IMR-90 (cell line): ENCODE data around the gene WDR45B. TPM values are rescaled to one million over a fixed set of nuclear protein-coding genes. Genes with fewer than 3 reads are reported as not detected.

Experiments
- ATAC-seq: fragments of 200-7000 bp; cut with Tn5 transposase; 2 replicates; pipeline ENCODE4 v1.9.1; 2020; ENCODE audit warnings: low read depth, mild to moderate bottlenecking, moderate library complexity
- BruUV-seq: library from RNA; stranded (reverse); fragments of 400-500 nt; replicated peaks from 2 replicates; lab custom pipeline; 2021; lab: Mats Ljungman, UMichigan
- CTCF ChIA-PET: fragments of 300-600 bp; formaldehyde crosslinking; extraction: SDS; loops from one replicate; lab custom pipeline; 2021; ENCODE audit warnings: antibody characterized with exemption; lab: Yijun Ruan, JAX
- POLR2A ChIA-PET: fragments of 300-600 bp; sonication (Branson Sonifier 250); formaldehyde crosslinking; loops from one replicate; lab custom pipeline; 2022; ENCODE audit warnings: antibody characterized with exemption; ENCODE audit not compliant: unreplicated experiment; lab: Charles Lee
- DNase-seq: peaks from one replicate; pipeline ENCODE4 v3.0.0; 2013
- H2AFZ ChIP-seq: replicated peaks from 2 replicates; pipeline ENCODE3; 2013; ENCODE audit warnings: low read length, mild to moderate bottlenecking; ENCODE audit not compliant: poor library complexity
- H2AK5ac ChIP-seq: 2 replicates; pipeline ENCODE4 v1.6.1; 2013; ENCODE audit warnings: low read depth, low read length, inconsistent platforms
- H2AK9ac ChIP-seq: replicated peaks from 2 replicates; pipeline ENCODE3; 2013; ENCODE audit warnings: mild to moderate bottlenecking, low read depth, low read length, moderate library complexity; ENCODE audit not compliant: poor library complexity
- H2BK120ac ChIP-seq: 2 replicates; pipeline ENCODE4 v1.6.1; 2013; ENCODE audit warnings: low read depth, low read length, inconsistent platforms
- H2BK15ac ChIP-seq: 3 replicates; pipeline ENCODE4 v1.6.1; 2013; ENCODE audit warnings: low read depth, low read length, inconsistent platforms
- H2BK20ac ChIP-seq: 2 replicates; pipeline ENCODE4 v1.6.1; 2013; ENCODE audit warnings: low read depth, mild to moderate bottlenecking, inconsistent platforms, low read length, moderate library complexity
- H2BK5ac ChIP-seq: 2 replicates; pipeline ENCODE4 v1.6.1; 2013; ENCODE audit warnings: mild to moderate bottlenecking, low read depth, low read length, inconsistent platforms; ENCODE audit not compliant: poor library complexity, severe bottlenecking
- H3K14ac ChIP-seq: replicated peaks from 2 replicates; pipeline ENCODE4 v1.6.1; 2013; ENCODE audit warnings: low read depth, low read length, inconsistent platforms
- H3K18ac ChIP-seq: 2 replicates; pipeline ENCODE4 v1.6.1; 2013; ENCODE audit warnings: low read depth, low read length, control low read depth
- H3K23ac ChIP-seq: 2 replicates; pipeline ENCODE4 v1.6.1; 2013; ENCODE audit warnings: low read depth, low read length, inconsistent platforms
- H3K27ac ChIP-seq: 2 replicates; pipeline ENCODE4 v1.5.1; 2013; ENCODE audit warnings: mild to moderate bottlenecking, control low read depth, low read length; ENCODE audit not compliant: insufficient read depth
- H3K27me3 ChIP-seq: 2 replicates; pipeline ENCODE4 v1.6.1; 2013; ENCODE audit warnings: low read length; ENCODE audit not compliant: control insufficient read depth, insufficient read depth
- H3K36me3 ChIP-seq: 2 replicates; pipeline ENCODE4 v1.6.1; 2013; ENCODE audit warnings: low read length, mixed read lengths; ENCODE audit not compliant: control insufficient read depth, insufficient read depth
- H3K4ac ChIP-seq: 2 replicates; pipeline ENCODE4 v1.6.1; 2013; ENCODE audit warnings: low read depth, low read length, inconsistent platforms
- H3K4me1 ChIP-seq: 2 replicates; pipeline ENCODE4 v1.6.1; 2013; ENCODE audit warnings: low read length, mixed read lengths; ENCODE audit not compliant: control insufficient read depth, insufficient read depth
- H3K4me2 ChIP-seq: 2 replicates; pipeline ENCODE4 v1.6.1; 2013; ENCODE audit warnings: low read depth, mild to moderate bottlenecking, control low read depth, low read length, moderate library complexity
- H3K4me3 ChIP-seq: 2 replicates; pipeline ENCODE4 v1.5.1; 2013; ENCODE audit warnings: low read depth, mild to moderate bottlenecking, control low read depth, low read length, moderate library complexity; ENCODE audit not compliant: insufficient read depth
- H3K56ac ChIP-seq: 2 replicates; pipeline ENCODE4 v1.6.1; 2013; ENCODE audit warnings: low read length, inconsistent platforms; ENCODE audit not compliant: insufficient read depth; ENCODE audit errors: extremely low read depth
- H3K79me1 ChIP-seq, 2 experiments: 2 replicates each; pipeline ENCODE4 v1.6.1; 2013; ENCODE audit warnings: low read length in 2 of 2, inconsistent platforms in 1 of 2, low read depth in 1 of 2
- H3K9ac ChIP-seq: 2 replicates; pipeline ENCODE4 v1.6.1; 2013; ENCODE audit warnings: low read depth, low read length, control low read depth
- H3K9me1 ChIP-seq: 2 replicates; pipeline ENCODE4 v1.6.1; 2013; ENCODE audit warnings: low read length, inconsistent platforms; ENCODE audit not compliant: insufficient read depth
- H3K9me3 ChIP-seq: 2 replicates; pipeline ENCODE4 v1.6.1; 2013; ENCODE audit warnings: low read length; ENCODE audit not compliant: control insufficient read depth, insufficient read depth
- H4K20me1 ChIP-seq: 2 replicates; pipeline ENCODE4 v1.6.1; 2013; ENCODE audit warnings: low read length, inconsistent platforms; ENCODE audit not compliant: insufficient read depth
- H4K5ac ChIP-seq: 2 replicates; pipeline ENCODE4 v1.6.1; 2013; ENCODE audit warnings: mild to moderate bottlenecking, low read depth, low read length, control low read depth
- H4K8ac ChIP-seq, 2 experiments: 2 replicates each; pipeline ENCODE4 v1.6.1; 2013; ENCODE audit warnings: low read depth in 2 of 2, low read length in 2 of 2, control low read depth in 1 of 2, inconsistent platforms in 1 of 2
- H4K91ac ChIP-seq: 2 replicates; pipeline ENCODE4 v1.6.1; 2013; ENCODE audit warnings: low read depth, low read length, inconsistent platforms; ENCODE audit not compliant: insufficient read depth
- BHLHE40 ChIP-seq: fragments of 150-350 bp; IDR thresholded peaks from 2 replicates; pipeline ENCODE4 v1.6.1; 2016; ENCODE audit warnings: mild to moderate bottlenecking, low read depth, low read length
- CHD1 ChIP-seq: IDR thresholded peaks from 2 replicates; pipeline ENCODE4 v1.6.1; 2012; ENCODE audit warnings: low read depth, low read length, improper control_type of control experiment
- CTCF ChIP-seq: conservative IDR thresholded peaks from 2 replicates; pipeline ENCODE4 v1.5.1; 2012; ENCODE audit warnings: mild to moderate bottlenecking, low read depth, low read length, improper control_type of control experiment
- FOS ChIP-seq: fragments of 150-350 bp; IDR thresholded peaks from 2 replicates; pipeline ENCODE4 v1.6.1; 2016; ENCODE audit warnings: low read depth, low read length
- MAFK ChIP-seq: IDR thresholded peaks from 2 replicates; pipeline ENCODE4 v1.6.1; 2012; ENCODE audit warnings: low read depth, low read length, improper control_type of control experiment
- MAZ ChIP-seq: IDR thresholded peaks from 2 replicates; pipeline ENCODE4 v1.6.1; 2012; ENCODE audit warnings: low read depth, mild to moderate bottlenecking, low read length, improper control_type of control experiment, moderate library complexity, borderline replicate concordance
- MXI1 ChIP-seq: IDR thresholded peaks from 2 replicates; pipeline ENCODE4 v1.6.1; 2012; ENCODE audit warnings: low read depth, mild to moderate bottlenecking, low read length, moderate library complexity, borderline replicate concordance
- POLR2A ChIP-seq: IDR thresholded peaks from 2 replicates; pipeline ENCODE4 v1.6.1; 2012; ENCODE audit warnings: mild to moderate bottlenecking, low read depth, low read length
- RAD21 ChIP-seq: IDR thresholded peaks from 2 replicates; pipeline ENCODE4 v1.6.1; 2012; ENCODE audit warnings: low read length, improper control_type of control experiment
- RCOR1 ChIP-seq: IDR thresholded peaks from 2 replicates; pipeline ENCODE4 v1.6.1; 2012; ENCODE audit warnings: mild to moderate bottlenecking, low read length, improper control_type of control experiment; ENCODE audit not compliant: insufficient replicate concordance
- RFX5 ChIP-seq: IDR thresholded peaks from 2 replicates; pipeline ENCODE4 v1.8.0; 2012; ENCODE audit warnings: low read depth, mild to moderate bottlenecking, low read length, moderate library complexity
- SMC3 ChIP-seq: fragments of 150-350 bp; IDR thresholded peaks from 2 replicates; pipeline ENCODE4 v1.6.1; 2016; ENCODE audit warnings: low read depth, mild to moderate bottlenecking, antibody characterized with exemption, low read length, moderate library complexity
- USF2 ChIP-seq: fragments of 150-350 bp; IDR thresholded peaks from 2 replicates; pipeline ENCODE4 v1.6.1; 2017; ENCODE audit warnings: mild to moderate bottlenecking, antibody characterized with exemption, low read length, low read depth
- WGBS, 2 experiments: methylation state at CpG; one replicate each; pipeline versions ENCODE4 v1.1.5 to v1.1.7; 2013; ENCODE audit warnings: missing lambda C conversion rate in 2 of 2; ENCODE audit not compliant: insufficient read length in 1 of 2; ENCODE audit errors: extremely low coverage in 2 of 2; 5-methylcytosine and 5-hydroxymethylcytosine counted together
- dilution Hi-C: fragments of 300-500 bp; cut with HindIII; formaldehyde crosslinking; loops from one replicate; pipeline ENCODE4 v1.14.3; 2018; ENCODE audit warnings: low sequenced_read_pairs; ENCODE audit not compliant: unreplicated experiment
- in situ Hi-C: fragments of 300-500 bp; cut with MboI; formaldehyde crosslinking; loops from 3 replicates; pipeline ENCODE4 v1.14.3; 2019; ENCODE audit warnings: low sequenced_read_pairs, inconsistent platforms, mixed read lengths
- intact Hi-C: fragments of 100-400 bp; cut with micrococcal nuclease; formaldehyde crosslinking; loops from 2 replicates; pipeline ENCODE4 v1.10.0; 2022
- polyA plus RNA-seq, 3 experiments: library from polyadenylated mRNA; depleted of rRNA; stranded (reverse); fragments of >200 nt; gene quantifications; 2 replicates each; pipeline ENCODE4 v1.2.3, GENCODE V29; 2012; ENCODE audit warnings: low replicate concordance in 1 of 3
- total RNA-seq: library from RNA; depleted of rRNA; stranded (reverse); fragments of >200 nt; gene quantifications from 2 replicates; pipeline ENCODE4 v1.2.3, GENCODE V29; 2012

The WDR45B gene
- total and polyA plus RNA-seq, 2 of the 4 experiments (the other 2 are of a cell fraction), result 98.2 to 110 TPM

GRCh38 chr17:82658331-82658730 lies 10.1 kb upstream of the WDR45B start:
- Histone ChIP-seq H4K5ac (no peak overlapping the region), H3K56ac (no peak overlapping the region), H3K14ac (no peak overlapping the region), H3K9me1 (peaks cover 6% of the 10 kb centered on the region), H2BK120ac (no peak overlapping the region), H3K27ac (no peak overlapping the region), H3K4me2 (no peak overlapping the region), H3K27me3 (no peaks in the 10 kb centered on the region), H3K79me1 (peaks cover 0 to 6% of the 10 kb centered on the region in 2 experiments; a peak in 2 of 4 replicates), H2AFZ (no peak overlapping the region), H2AK9ac (no peak overlapping the region), H2BK20ac (no peak overlapping the region), H2BK15ac (no peak overlapping the region), H4K20me1 (no peaks in the 10 kb centered on the region), H3K4me1 (no peaks in the 10 kb centered on the region), H3K9ac (no peak overlapping the region), H2AK5ac (no peak overlapping the region), H3K9me3 (no peaks in the 10 kb centered on the region), H2BK5ac (no peak overlapping the region), H4K8ac (no peak overlapping the region), H3K18ac (no peak overlapping the region), H3K4me3 (no peak overlapping the region), H3K4ac (no peak overlapping the region), H4K91ac (no peak overlapping the region), H3K36me3 (peaks cover 1% of the 10 kb centered on the region), H3K23ac (no peak overlapping the region)
- no peak for DNase-seq
- in situ Hi-C loops (no loop called here), intact Hi-C loops (no loop called here), dilution Hi-C loops (no loop called here)
- no peak for TF ChIP-seq RCOR1
- no peak for TF ChIP-seq MAZ
- TF ChIP-seq FOS, result no peak
- TF ChIP-seq MXI1, result no peak
- TF ChIP-seq MAFK, result no peak
- TF ChIP-seq RFX5, result no peak
- TF ChIP-seq RAD21, result no peak
- no peak for TF ChIP-seq USF2
- no peak for TF ChIP-seq SMC3
- no peak for TF ChIP-seq POLR2A
- TF ChIP-seq CTCF, result no peak
- TF ChIP-seq CHD1, result no peak
- no peak for TF ChIP-seq BHLHE40
- no peak for ATAC-seq
- 94% methylated on average over 23 of the region's 23 CpGs; no CpG with 5 or more reads in 1 of the 2 experiments for WGBS, 2 experiments
- BruUV-seq, result no TSS peak
- POLR2A ChIA-PET, result no interaction called here
- CTCF ChIA-PET, result no interaction called here
